ENCODE measurements around the gene GRIK3. TPM values are rescaled to one million over a fixed set of nuclear protein-coding genes. Genes with fewer than 3 reads are reported as not detected.

Gene GRIK3
- total and polyA plus RNA-seq, 2 donors (not counting 1 experiment from before 2014, with no cell fraction given) = not detected

DNA sequence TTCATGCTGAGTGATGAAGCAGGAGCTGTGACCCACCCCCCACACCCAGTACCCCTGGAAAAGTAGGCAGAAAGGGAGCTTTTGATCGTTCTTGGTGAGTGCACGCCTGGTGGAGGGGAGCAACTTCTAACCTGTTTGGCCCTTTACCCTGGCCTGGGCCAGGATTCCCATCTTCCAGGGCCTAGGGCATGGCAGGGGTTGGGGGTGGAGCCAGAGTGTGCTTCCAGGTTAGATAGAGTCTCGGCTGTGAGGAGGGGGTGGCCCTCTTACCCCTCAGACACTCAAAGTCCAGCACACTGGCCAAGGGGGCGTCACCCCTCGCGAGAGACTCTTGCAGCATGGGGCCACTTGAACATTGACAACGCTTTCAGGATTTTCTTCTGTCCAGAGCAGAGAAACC, 236.6 kb downstream of the GRIK3 start:
- Histone ChIP-seq H3K4me2 (ENCODE audit: extremely low read depth, insufficient read depth, low read length) (no peak overlapping the region), H3K4me1 (ENCODE audit: control insufficient read depth, extremely low read depth, insufficient read depth, low read length) (no peaks in the 10 kb centered on the region), H3K9ac (ENCODE audit: insufficient read depth, low read length) (no peak overlapping the region), H3K36me3 (ENCODE audit: control insufficient read depth, insufficient read depth, low read length) (no peaks in the 10 kb centered on the region), H4K20me1 (ENCODE audit: control insufficient read depth, extremely low read depth, insufficient read depth, low read length) (no peaks in the 10 kb centered on the region), H3K9me3 (ENCODE audit: control insufficient read depth, insufficient read depth, low read depth, low read length) (no peaks in the 10 kb centered on the region), H3K27me3 (ENCODE audit: control insufficient read depth, insufficient read depth, low read length) (no peaks in the 10 kb centered on the region), H3K27ac (ENCODE audit: insufficient read depth, low read length) (no peak overlapping the region), H3K4me3 (replicated peaks in 1 of 4; ENCODE audit: control extremely low read depth in 1 of 4, insufficient read depth in 1 of 4, low read depth in 3 of 4, low read length in 4 of 4) (no peak overlapping the region), H3K79me2 (ENCODE audit: control insufficient read depth, insufficient read depth, low read length) (no peaks in the 10 kb centered on the region), H2AFZ (ENCODE audit: low read length) (no peak overlapping the region)
- no peak for TF ChIP-seq EZH2 (IDR thresholded peaks at IDR 0.05; ENCODE audit: low read length, missing control alignments)
- TF ChIP-seq, protein P1, sequence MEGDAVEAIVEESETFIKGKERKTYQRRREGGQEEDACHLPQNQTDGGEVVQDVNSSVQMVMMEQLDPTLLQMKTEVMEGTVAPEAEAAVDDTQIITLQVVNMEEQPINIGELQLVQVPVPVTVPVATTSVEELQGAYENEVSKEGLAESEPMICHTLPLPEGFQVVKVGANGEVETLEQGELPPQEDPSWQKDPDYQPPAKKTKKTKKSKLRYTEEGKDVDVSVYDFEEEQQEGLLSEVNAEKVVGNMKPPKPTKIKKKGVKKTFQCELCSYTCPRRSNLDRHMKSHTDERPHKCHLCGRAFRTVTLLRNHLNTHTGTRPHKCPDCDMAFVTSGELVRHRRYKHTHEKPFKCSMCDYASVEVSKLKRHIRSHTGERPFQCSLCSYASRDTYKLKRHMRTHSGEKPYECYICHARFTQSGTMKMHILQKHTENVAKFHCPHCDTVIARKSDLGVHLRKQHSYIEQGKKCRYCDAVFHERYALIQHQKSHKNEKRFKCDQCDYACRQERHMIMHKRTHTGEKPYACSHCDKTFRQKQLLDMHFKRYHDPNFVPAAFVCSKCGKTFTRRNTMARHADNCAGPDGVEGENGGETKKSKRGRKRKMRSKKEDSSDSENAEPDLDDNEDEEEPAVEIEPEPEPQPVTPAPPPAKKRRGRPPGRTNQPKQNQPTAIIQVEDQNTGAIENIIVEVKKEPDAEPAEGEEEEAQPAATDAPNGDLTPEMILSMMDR (conservative IDR thresholded peaks at IDR 0.05 in 1 of 2, IDR thresholded peaks at IDR 0.05 in 1 of 2; ENCODE audit: low read depth in 1 of 2, low read length in 2 of 2) = no peak
- DNase-seq (ENCODE audit: low read depth in 2 of 2) = no peak

DNA sequence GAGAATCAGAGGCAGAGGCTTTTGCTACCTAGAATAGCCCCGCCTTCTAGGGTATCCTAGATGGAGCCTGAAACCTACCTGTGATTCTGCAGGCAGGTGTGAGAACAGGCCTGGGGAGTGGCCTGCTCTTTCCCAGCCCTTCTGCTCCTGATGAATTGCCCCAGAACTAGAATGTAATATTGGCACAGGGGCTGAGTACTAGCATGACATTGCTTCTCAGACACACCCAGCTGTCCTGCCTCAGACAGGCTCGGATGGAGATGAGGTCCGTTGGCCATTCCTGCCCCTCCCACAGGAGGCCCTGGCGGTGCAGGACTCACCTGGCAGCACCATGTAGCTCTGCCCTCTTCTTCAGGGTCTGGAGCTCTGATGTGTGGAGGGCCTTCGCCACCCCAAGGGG, 237.6 kb downstream of the GRIK3 start:
- no peak overlapping the region for H3K9ac ChIP-seq (ENCODE audit: insufficient read depth, low read length)
- no peaks in the 10 kb centered on the region for H3K27me3 ChIP-seq (ENCODE audit: control insufficient read depth, insufficient read depth, low read length)
- H3K4me1 ChIP-seq (ENCODE audit: control insufficient read depth, extremely low read depth, insufficient read depth, low read length) = no peaks in the 10 kb centered on the region
- H2AFZ ChIP-seq (ENCODE audit: low read length) = no peak overlapping the region
- no peak overlapping the region for H3K27ac ChIP-seq (ENCODE audit: insufficient read depth, low read length)
- no peaks in the 10 kb centered on the region for H3K79me2 ChIP-seq (ENCODE audit: control insufficient read depth, insufficient read depth, low read length)
- H3K4me2 ChIP-seq (ENCODE audit: extremely low read depth, insufficient read depth, low read length) = no peak overlapping the region
- TF ChIP-seq, protein P1 (conservative IDR thresholded peaks at IDR 0.05 in 1 of 2, IDR thresholded peaks at IDR 0.05 in 1 of 2; ENCODE audit: low read depth in 1 of 2, low read length in 2 of 2) = no peak
- no peak for TF ChIP-seq EZH2 (IDR thresholded peaks at IDR 0.05; ENCODE audit: low read length, missing control alignments)
- no peak overlapping the region for H3K4me3 ChIP-seq (replicated peaks in 1 of 4; ENCODE audit: control extremely low read depth in 1 of 4, insufficient read depth in 1 of 4, low read depth in 3 of 4, low read length in 4 of 4)
- no peaks in the 10 kb centered on the region for H3K9me3 ChIP-seq (ENCODE audit: control insufficient read depth, insufficient read depth, low read depth, low read length)
- DNase-seq (ENCODE audit: low read depth in 2 of 2) = no peak
- no peaks in the 10 kb centered on the region for H3K36me3 ChIP-seq (ENCODE audit: control insufficient read depth, insufficient read depth, low read length)
- H4K20me1 ChIP-seq (ENCODE audit: control insufficient read depth, extremely low read depth, insufficient read depth, low read length) = no peaks in the 10 kb centered on the region

DNA sequence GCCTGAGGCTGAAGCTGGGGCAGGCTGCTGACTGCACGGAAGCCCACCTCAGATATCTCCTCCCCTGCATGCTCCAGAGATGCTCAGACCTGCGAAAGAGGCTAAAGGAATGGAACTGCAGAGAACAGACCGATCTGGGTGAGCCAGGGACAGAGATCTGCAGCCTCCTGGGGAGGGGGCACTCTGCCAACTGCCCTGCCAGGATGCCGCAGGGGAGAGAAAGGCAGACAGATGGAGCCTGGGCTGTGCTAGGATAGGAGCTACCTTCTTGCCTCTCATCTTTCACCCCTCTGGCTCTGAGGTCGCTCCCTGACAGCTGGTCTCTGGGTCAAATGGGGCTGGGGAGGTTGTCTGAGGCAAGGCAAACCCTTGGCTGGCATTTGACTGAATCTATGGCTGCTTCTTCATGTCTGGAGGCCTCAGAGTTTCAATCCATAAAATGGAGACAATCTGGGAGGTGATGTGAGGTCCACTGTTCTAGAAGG, 238.2 kb downstream of the GRIK3 start:
- Histone ChIP-seq H3K9me3 (ENCODE audit: control insufficient read depth, insufficient read depth, low read depth, low read length) (no peaks in the 10 kb centered on the region), H3K27me3 (ENCODE audit: control insufficient read depth, insufficient read depth, low read length) (no peaks in the 10 kb centered on the region), H2AFZ (ENCODE audit: low read length) (no peak overlapping the region), H4K20me1 (ENCODE audit: control insufficient read depth, extremely low read depth, insufficient read depth, low read length) (no peaks in the 10 kb centered on the region), H3K36me3 (ENCODE audit: control insufficient read depth, insufficient read depth, low read length) (no peaks in the 10 kb centered on the region), H3K4me2 (ENCODE audit: extremely low read depth, insufficient read depth, low read length) (no peak overlapping the region), H3K79me2 (ENCODE audit: control insufficient read depth, insufficient read depth, low read length) (no peaks in the 10 kb centered on the region), H3K4me3 (replicated peaks in 1 of 4; ENCODE audit: control extremely low read depth in 1 of 4, insufficient read depth in 1 of 4, low read depth in 3 of 4, low read length in 4 of 4) (no peak overlapping the region), H3K27ac (ENCODE audit: insufficient read depth, low read length) (no peak overlapping the region), H3K4me1 (ENCODE audit: control insufficient read depth, extremely low read depth, insufficient read depth, low read length) (no peaks in the 10 kb centered on the region), H3K9ac (ENCODE audit: insufficient read depth, low read length) (no peak overlapping the region)
- DNase-seq (ENCODE audit: low read depth in 2 of 2) = no peak
- TF ChIP-seq EZH2 (IDR thresholded peaks at IDR 0.05; ENCODE audit: low read length, missing control alignments) = no peak
- TF ChIP-seq, protein P1 (conservative IDR thresholded peaks at IDR 0.05 in 1 of 2, IDR thresholded peaks at IDR 0.05 in 1 of 2; ENCODE audit: low read depth in 1 of 2, low read length in 2 of 2) = no peak

All from fibroblast of lung (primary cell).